ENCODE data around the gene NISCH. TPM values are rescaled to one million over a fixed set of nuclear protein-coding genes. Genes with fewer than 3 reads are reported as not detected.

NISCH gene
- total RNA-seq, 1 experiment from 2014 or later: 62.2 TPM

GRCh38 chr3:52531860-52532516 is 76.6 kb downstream of the NISCH start:
- H3K36me3 ChIP-seq (ENCODE audit: control insufficient read depth, insufficient read depth, low read length): peaks cover 3% of the 10 kb centered on the region
- no peak for DNase-seq
- peaks cover 53% of the 10 kb centered on the region for H3K36me3 Mint-ChIP-seq (ENCODE audit: insufficient read depth, unreplicated experiment)
- TSS peak; percentile 28 for BruUV-seq (replicated peaks)
- no peaks in the 10 kb centered on the region for H3K27me3 ChIP-seq (replicated peaks; ENCODE audit: control insufficient read depth, insufficient read depth, low read length)
- H3K4me3 Mint-ChIP-seq (ENCODE audit: unreplicated experiment): peak overlapping the region; percentile 77
- TF ChIP-seq CTCF (IDR thresholded peaks at IDR 0.05; ENCODE audit: insufficient read depth in 1 of 2, low read depth in 1 of 2, low read length in 1 of 2, severe bottlenecking in 1 of 2, unreplicated experiment in 1 of 2): no peak
- ChIA-PET CTCF (no interaction called here), POLR2A (no interaction called here)
- H3K9me3 ChIP-seq: no peaks in the 10 kb centered on the region
- peaks cover 24% of the 10 kb centered on the region; the same call in 1 of the 2 replicates for H3K4me1 ChIP-seq
- no peaks in the 10 kb centered on the region for H3K9me3 Mint-ChIP-seq (ENCODE audit: unreplicated experiment)
- peak overlapping the region; percentile 95 for H3K4me3 ChIP-seq (ENCODE audit: low read depth, low read length)
- no peaks in the 10 kb centered on the region for H3K27me3 Mint-ChIP-seq (ENCODE audit: insufficient read depth, unreplicated experiment)
- intact Hi-C loops (cut with micrococcal nuclease; ENCODE audit: unreplicated experiment): loop anchor here (10.0 kb wide), 3 partner anchors 77 to 513 kb away; partner anchors contain the start of genes GNL3, NISCH, PBRM1 and SFMBT1
- peaks cover 12% of the 10 kb centered on the region for H3K4me1 Mint-ChIP-seq (ENCODE audit: low read depth, unreplicated experiment)
- H3K27ac Mint-ChIP-seq (ENCODE audit: unreplicated experiment): no peak overlapping the region

- peaks cover 53% of the 10 kb centered on the region for H3K36me3 Mint-ChIP-seq (ENCODE audit: insufficient read depth, unreplicated experiment)
Observed at GRCh38 chr3:52532517-52532837, 77.1 kb downstream of the NISCH start.

More at GRCh38 chr3:52532517-52532837, 77.1 kb downstream of the NISCH start:
- BruUV-seq (replicated peaks): no TSS peak
- Mint-ChIP-seq H3K27me3 (ENCODE audit: insufficient read depth, unreplicated experiment) (no peaks in the 10 kb centered on the region), H3K27ac (ENCODE audit: unreplicated experiment) (no peak overlapping the region), H3K9me3 (ENCODE audit: unreplicated experiment) (no peaks in the 10 kb centered on the region), H3K4me1 (ENCODE audit: low read depth, unreplicated experiment) (peaks cover 14% of the 10 kb centered on the region), H3K4me3 (ENCODE audit: unreplicated experiment) (peak overlapping the region; percentile 77)
- H3K36me3 ChIP-seq (ENCODE audit: control insufficient read depth, insufficient read depth, low read length): peaks cover 3% of the 10 kb centered on the region
- TF ChIP-seq CTCF (IDR thresholded peaks at IDR 0.05; ENCODE audit: insufficient read depth in 1 of 2, low read depth in 1 of 2, low read length in 1 of 2, severe bottlenecking in 1 of 2, unreplicated experiment in 1 of 2): no peak
- peak overlapping the region; percentile 95 for H3K4me3 ChIP-seq (ENCODE audit: low read depth, low read length)
- intact Hi-C loops (cut with micrococcal nuclease; ENCODE audit: unreplicated experiment): loop anchor here (10.0 kb wide), 3 partner anchors 78 to 512 kb away; partner anchors contain the start of genes GNL3, NISCH, PBRM1 and SFMBT1
- POLR2A ChIA-PET: no interaction called here
- H3K4me1 ChIP-seq: peaks cover 23% of the 10 kb centered on the region; the same call in 1 of the 2 replicates
- H3K27me3 ChIP-seq (replicated peaks; ENCODE audit: control insufficient read depth, insufficient read depth, low read length): no peaks in the 10 kb centered on the region
- CTCF ChIA-PET: no interaction called here
- no peaks in the 10 kb centered on the region for H3K9me3 ChIP-seq
- DNase-seq: no peak
